Adrenal gland (tissue), 5 donors: Measurements from ENCODE around the gene RUNX1.

Experiments used
- POLR2A ChIP-seq, 2 donors: fragments of 450-650 bp; IDR thresholded peaks; one replicate each; pipeline ENCODE4 v1.6.1; 2017; ENCODE audit warnings: antibody characterized with exemption in 2 of 2, mild to moderate bottlenecking in 2 of 2, moderate library complexity in 1 of 2
- TF ChIP-seq, protein P1 (sequence below), 6 experiments: fragments of 450-650 bp in 4 of 6; fragments of 200-600 bp in 2 of 6; sonication (generic) in 1 of 6; IDR thresholded peaks; 1 replicate in 5 of 6; 2 replicates in 1 of 6; pipeline versions ENCODE4 v1.5.1 to v1.8.0; 2016 to 2021; ENCODE audit warnings: antibody characterized with exemption in 6 of 6, mild to moderate bottlenecking in 2 of 6, moderate library complexity in 1 of 6
- donor health status: DM: no; HTN: no; CAD: no.

DNA sequence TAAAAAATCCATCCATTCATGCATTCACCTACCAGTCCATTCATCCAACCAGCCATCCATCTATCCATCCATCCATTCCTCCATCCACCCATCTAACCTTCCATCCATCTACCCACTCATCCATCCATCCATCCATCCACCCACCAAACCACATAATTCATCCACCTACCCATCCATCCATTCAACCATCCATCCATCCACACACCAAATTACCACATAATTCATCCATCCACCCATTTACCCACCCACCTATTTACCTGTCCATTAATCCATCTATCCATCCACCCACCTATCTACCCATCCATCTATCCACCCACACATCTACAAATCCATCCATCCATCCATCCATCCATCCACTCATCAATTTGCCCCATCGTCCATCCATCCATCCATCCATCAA lies 308.9 kb downstream of the RUNX1 start:
- TF ChIP-seq, protein P1, sequence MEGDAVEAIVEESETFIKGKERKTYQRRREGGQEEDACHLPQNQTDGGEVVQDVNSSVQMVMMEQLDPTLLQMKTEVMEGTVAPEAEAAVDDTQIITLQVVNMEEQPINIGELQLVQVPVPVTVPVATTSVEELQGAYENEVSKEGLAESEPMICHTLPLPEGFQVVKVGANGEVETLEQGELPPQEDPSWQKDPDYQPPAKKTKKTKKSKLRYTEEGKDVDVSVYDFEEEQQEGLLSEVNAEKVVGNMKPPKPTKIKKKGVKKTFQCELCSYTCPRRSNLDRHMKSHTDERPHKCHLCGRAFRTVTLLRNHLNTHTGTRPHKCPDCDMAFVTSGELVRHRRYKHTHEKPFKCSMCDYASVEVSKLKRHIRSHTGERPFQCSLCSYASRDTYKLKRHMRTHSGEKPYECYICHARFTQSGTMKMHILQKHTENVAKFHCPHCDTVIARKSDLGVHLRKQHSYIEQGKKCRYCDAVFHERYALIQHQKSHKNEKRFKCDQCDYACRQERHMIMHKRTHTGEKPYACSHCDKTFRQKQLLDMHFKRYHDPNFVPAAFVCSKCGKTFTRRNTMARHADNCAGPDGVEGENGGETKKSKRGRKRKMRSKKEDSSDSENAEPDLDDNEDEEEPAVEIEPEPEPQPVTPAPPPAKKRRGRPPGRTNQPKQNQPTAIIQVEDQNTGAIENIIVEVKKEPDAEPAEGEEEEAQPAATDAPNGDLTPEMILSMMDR (IDR thresholded peaks at IDR 0.05), result no peak
- TF ChIP-seq POLR2A (IDR thresholded peaks at IDR 0.05), result no peak
